Measurements from ENCODE around the gene CCDC88C. TPM values are rescaled to one million over a fixed set of nuclear protein-coding genes. Genes with fewer than 3 reads are reported as not detected.

Gene CCDC88C
- total RNA-seq, 1 donor from 2014 or later, result 39.3 TPM

DNA sequence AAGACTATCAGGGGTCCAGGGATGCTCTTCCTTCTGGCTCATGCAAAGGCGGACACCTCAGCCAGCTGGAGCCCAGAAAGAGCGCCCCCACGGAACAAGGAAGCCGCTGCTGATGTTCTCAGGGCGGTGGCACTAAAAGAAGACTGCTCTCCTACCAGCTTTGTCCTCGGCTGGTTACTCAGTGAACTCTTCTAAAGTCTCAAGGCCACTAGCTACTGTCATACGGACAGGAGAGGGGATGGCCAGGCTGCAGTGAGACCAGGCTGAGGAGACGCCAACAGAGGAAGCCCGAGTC is 59.6 kb downstream of the CCDC88C start:
- H3K27ac Mint-ChIP-seq, result no peak overlapping the region
- peaks cover 3% of the 10 kb centered on the region for H3K36me3 Mint-ChIP-seq
- H3K9me3 Mint-ChIP-seq, result no peaks in the 10 kb centered on the region
- no peak overlapping the region for H3K4me3 Mint-ChIP-seq
- H3K4me1 Mint-ChIP-seq (ENCODE audit: unreplicated experiment), result peaks cover 32% of the 10 kb centered on the region
- no peaks in the 10 kb centered on the region for H3K27me3 Mint-ChIP-seq
- TF ChIP-seq, protein P1, sequence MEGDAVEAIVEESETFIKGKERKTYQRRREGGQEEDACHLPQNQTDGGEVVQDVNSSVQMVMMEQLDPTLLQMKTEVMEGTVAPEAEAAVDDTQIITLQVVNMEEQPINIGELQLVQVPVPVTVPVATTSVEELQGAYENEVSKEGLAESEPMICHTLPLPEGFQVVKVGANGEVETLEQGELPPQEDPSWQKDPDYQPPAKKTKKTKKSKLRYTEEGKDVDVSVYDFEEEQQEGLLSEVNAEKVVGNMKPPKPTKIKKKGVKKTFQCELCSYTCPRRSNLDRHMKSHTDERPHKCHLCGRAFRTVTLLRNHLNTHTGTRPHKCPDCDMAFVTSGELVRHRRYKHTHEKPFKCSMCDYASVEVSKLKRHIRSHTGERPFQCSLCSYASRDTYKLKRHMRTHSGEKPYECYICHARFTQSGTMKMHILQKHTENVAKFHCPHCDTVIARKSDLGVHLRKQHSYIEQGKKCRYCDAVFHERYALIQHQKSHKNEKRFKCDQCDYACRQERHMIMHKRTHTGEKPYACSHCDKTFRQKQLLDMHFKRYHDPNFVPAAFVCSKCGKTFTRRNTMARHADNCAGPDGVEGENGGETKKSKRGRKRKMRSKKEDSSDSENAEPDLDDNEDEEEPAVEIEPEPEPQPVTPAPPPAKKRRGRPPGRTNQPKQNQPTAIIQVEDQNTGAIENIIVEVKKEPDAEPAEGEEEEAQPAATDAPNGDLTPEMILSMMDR (conservative IDR thresholded peaks at IDR 0.05), result no peak
- DNase-seq (ENCODE audit: extremely low spot score, unreplicated experiment), result no peak

DNA sequence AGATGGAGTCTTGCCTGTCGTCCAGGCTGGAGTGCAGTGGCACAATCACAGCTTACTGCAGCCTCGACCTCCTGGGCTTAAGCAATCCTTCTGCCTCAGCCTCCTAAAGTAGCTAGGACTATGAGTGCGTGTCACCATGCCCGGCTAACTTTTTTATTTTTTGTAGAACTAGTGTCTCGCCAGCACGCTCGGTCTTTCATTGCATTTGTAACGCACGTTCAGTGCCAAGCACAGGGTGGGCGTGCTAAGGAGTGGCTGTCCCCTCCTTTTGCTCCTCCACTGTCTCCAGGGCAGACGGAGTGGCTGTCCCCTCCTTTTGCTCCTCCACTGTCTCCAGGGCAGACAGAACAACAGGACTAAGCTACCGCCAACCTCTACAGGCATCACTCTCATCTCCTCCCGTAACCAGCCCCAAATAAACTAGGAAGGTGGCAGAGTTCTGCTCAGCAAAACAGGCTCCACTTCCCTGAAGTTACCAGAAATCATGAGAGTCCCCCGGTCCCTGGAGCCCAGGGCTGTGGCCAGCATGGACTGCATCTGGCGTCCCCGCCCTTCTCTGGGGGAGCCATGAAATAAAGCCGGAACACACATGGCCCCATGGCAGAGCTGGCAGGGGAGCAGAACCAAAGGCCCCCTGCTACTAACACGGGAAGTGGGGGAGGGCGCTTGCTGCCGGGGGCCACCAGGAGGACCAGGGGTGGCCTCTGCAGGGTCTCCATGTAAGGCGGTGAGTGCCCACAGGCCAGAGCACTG is 60.2 kb downstream of the CCDC88C start:
- no peak for DNase-seq (ENCODE audit: extremely low spot score, unreplicated experiment)
- Mint-ChIP-seq H3K4me1 (ENCODE audit: unreplicated experiment) (peaks cover 37% of the 10 kb centered on the region), H3K27ac (no peak overlapping the region), H3K36me3 (peaks cover 3% of the 10 kb centered on the region), H3K9me3 (no peaks in the 10 kb centered on the region), H3K27me3 (no peaks in the 10 kb centered on the region), H3K4me3 (no peak overlapping the region)
- TF ChIP-seq, protein P1 (conservative IDR thresholded peaks at IDR 0.05), result no peak

DNA sequence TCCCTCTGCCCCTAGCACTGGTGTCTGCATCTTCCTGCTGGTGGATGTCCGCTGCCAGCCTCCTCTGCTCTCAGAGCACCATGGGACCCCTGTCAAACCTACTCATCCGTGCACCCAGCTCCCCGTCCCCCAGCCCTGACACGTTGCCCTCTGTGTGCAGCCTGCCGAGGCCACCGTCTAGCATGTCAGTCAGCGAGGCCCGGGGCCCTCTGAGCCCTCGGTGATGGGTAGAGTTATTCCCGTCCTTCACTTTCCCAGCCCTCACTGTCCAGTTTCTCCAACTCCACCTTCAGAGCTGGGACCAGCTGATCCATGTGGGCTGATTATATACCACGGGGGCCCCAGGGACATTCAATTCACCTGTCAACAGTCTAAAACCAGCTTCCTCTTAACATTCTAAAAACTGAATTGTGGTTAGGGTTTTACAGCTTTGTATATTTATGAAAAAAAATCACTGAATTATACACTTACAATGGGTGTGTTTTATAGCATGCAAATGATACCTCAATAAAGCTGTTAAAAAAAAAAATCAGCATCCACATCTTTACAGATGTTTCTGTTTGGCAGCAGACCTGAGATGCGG is 61.3 kb downstream of the CCDC88C start:
- peaks cover 44% of the 10 kb centered on the region for H3K4me1 Mint-ChIP-seq (ENCODE audit: unreplicated experiment)
- H3K4me3 Mint-ChIP-seq, result no peak overlapping the region
- peaks cover 3% of the 10 kb centered on the region for H3K36me3 Mint-ChIP-seq
- H3K27me3 Mint-ChIP-seq, result no peaks in the 10 kb centered on the region
- H3K9me3 Mint-ChIP-seq, result no peaks in the 10 kb centered on the region
- TF ChIP-seq, protein P1 (conservative IDR thresholded peaks at IDR 0.05), result no peak
- no peak overlapping the region for H3K27ac Mint-ChIP-seq
- no peak for DNase-seq (ENCODE audit: extremely low spot score, unreplicated experiment)

DNA sequence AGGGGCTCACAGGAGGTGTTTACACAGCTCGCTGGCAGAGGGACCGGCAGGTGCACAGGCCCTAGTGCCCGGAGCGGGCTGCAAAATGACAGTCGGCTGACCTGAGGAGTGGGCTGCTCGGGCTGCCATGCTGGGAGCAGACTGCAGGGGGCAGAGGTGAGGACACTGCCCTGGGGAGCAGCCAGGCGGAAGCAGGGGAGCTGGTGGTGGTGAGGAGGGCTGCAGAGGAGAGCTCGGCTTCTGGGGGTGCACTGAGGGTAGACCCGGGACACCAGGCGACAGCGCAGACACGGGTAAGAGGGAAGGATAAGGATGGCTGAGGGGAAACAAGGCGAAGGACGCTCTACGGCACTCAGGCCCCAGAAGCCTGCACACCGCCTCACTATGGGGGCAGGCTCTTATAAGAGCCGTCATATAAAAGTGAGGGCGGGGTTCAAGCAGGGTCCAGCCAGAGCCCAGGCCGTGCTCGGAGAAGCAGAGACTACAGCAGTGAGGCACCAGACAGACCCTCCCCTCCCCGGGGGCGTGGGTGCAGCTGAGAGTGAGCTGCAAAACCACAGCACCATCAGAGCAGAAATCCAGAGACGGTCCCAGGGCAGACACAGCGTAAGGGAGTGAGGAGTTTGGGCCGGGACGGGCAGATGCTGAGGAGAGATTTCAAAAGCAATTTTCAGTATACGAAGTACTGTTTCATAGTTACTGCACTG is 62.5 kb downstream of the CCDC88C start:
- TF ChIP-seq, protein P1 (conservative IDR thresholded peaks at IDR 0.05), result peak; percentile 64
- no peaks in the 10 kb centered on the region for H3K9me3 Mint-ChIP-seq
- H3K27ac Mint-ChIP-seq, result peak overlapping the region; percentile 3
- peaks cover 3% of the 10 kb centered on the region for H3K36me3 Mint-ChIP-seq
- H3K27me3 Mint-ChIP-seq, result no peaks in the 10 kb centered on the region
- no peak for DNase-seq (ENCODE audit: extremely low spot score, unreplicated experiment)
- H3K4me3 Mint-ChIP-seq, result no peak overlapping the region
- H3K4me1 Mint-ChIP-seq (ENCODE audit: unreplicated experiment), result peaks cover 53% of the 10 kb centered on the region

DNA sequence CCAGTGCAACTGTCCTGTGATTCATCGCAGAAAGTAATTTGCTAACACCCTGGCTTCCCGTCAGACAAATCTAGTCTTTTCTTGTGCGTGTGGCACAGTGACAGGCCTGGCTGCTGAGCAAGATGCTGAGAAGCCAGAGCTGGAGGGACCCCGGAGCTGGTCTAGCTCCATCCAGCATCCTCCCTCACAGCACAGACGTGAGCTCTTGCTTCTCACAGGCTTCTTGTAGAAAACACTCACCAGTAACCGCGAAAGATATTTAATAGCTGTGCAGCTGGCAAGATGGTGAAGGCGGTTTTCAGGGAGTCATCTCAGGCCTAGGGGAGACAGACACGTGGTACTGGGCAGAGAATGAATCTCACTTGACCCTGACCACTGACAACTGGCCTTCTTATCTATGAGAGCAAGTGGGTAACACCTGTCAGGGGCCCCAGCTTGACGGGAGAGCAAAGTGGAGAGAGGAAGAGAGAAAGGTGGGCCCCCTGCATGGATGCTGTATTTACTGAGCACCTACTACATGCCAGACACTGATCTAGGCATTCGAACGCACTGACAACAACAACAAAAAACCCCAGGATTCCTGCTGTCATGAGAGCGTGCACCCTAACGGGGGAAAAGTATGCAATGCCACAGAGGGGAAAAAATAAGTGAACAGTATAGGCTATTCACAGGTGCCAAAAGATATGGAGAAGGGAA is 63.3 kb downstream of the CCDC88C start:
- no peak for DNase-seq (ENCODE audit: extremely low spot score, unreplicated experiment)
- TF ChIP-seq, protein P1 (conservative IDR thresholded peaks at IDR 0.05), result no peak
- peak overlapping the region; percentile 3 for H3K27ac Mint-ChIP-seq
- H3K27me3 Mint-ChIP-seq, result no peaks in the 10 kb centered on the region
- H3K9me3 Mint-ChIP-seq, result no peaks in the 10 kb centered on the region
- peaks cover 3% of the 10 kb centered on the region for H3K36me3 Mint-ChIP-seq
- H3K4me1 Mint-ChIP-seq (ENCODE audit: unreplicated experiment), result peaks cover 53% of the 10 kb centered on the region
- H3K4me3 Mint-ChIP-seq, result no peak overlapping the region

Measured in type B pancreatic cell (in vitro differentiated cells).